Glutamatergic neuron (in vitro differentiated cells): ENCODE data around the gene BRD2. TPM values are rescaled to one million over a fixed set of nuclear protein-coding genes. Genes with fewer than 3 reads are reported as not detected.

ENCODE experiments used
- DNase-seq: peaks from one replicate; pipeline ENCODE4 v3.0.0; 2022
- H3K27ac Mint-ChIP-seq: one replicate; pipeline ENCODE4 v1.8.0; 2020; ENCODE audit warnings: mild to moderate bottlenecking, mixed read lengths, inconsistent platforms; ENCODE audit not compliant: unreplicated experiment
- H3K27me3 Mint-ChIP-seq: one replicate; pipeline ENCODE4 v1.8.0; 2020; ENCODE audit warnings: mild to moderate bottlenecking, moderate library complexity, mixed read lengths, inconsistent platforms; ENCODE audit not compliant: unreplicated experiment
- H3K36me3 Mint-ChIP-seq: one replicate; pipeline ENCODE4 v1.8.0; 2020; ENCODE audit warnings: mild to moderate bottlenecking, mixed read lengths, inconsistent platforms; ENCODE audit not compliant: unreplicated experiment
- H3K4me1 Mint-ChIP-seq: one replicate; pipeline ENCODE4 v1.8.0; 2020; ENCODE audit warnings: mild to moderate bottlenecking, low read depth, mixed read lengths, inconsistent platforms; ENCODE audit not compliant: unreplicated experiment
- H3K4me3 Mint-ChIP-seq: one replicate; pipeline ENCODE4 v1.8.0; 2020; ENCODE audit warnings: mild to moderate bottlenecking, mixed read lengths, inconsistent platforms; ENCODE audit not compliant: unreplicated experiment
- H3K9me3 Mint-ChIP-seq: one replicate; pipeline ENCODE4 v1.8.0; 2020; ENCODE audit warnings: mild to moderate bottlenecking, moderate library complexity, mixed read lengths, inconsistent platforms; ENCODE audit not compliant: unreplicated experiment
- total RNA-seq: library from RNA; stranded (reverse); fragmentation: NEBNext Ultra II Directional; extraction: Animal tissue kit (Norgen Biotek cat#: 25700); gene quantifications from one replicate; pipeline ENCODE4 v1.2.1, GENCODE V29; 2021; ENCODE audit not compliant: unreplicated experiment
- TF ChIP-seq, protein P1 (sequence below): fragments of 200-600 bp; sonication (generic); IDR thresholded peaks from one replicate; pipeline ENCODE4 v1.5.0; 2021; ENCODE audit not compliant: partially characterized antibody, unreplicated experiment

The BRD2 gene
- total RNA-seq, 1 donor from 2014 or later, result 213 TPM

DNA sequence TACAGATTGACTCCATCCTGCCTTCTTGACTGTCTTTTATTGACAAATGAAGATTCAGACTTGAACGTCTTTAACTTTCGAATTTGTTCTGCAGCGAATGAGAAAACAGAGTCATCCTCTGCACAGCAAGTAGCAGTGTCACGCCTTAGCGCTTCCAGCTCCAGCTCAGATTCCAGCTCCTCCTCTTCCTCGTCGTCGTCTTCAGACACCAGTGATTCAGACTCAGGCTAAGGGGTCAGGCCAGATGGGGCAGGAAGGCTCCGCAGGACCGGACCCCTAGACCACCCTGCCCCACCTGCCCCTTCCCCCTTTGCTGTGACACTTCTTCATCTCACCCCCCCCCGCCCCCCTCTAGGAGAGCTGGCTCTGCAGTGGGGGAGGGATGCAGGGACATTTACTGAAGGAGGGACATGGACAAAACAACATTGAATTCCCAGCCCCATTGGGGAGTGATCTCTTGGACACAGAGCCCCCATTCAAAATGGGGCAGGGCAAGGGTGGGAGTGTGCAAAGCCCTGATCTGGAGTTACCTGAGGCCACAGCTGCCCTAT lies 12.2 kb downstream of the BRD2 start:
- Mint-ChIP-seq H3K27ac (no peak overlapping the region), H3K4me1 (peaks cover 4% of the 10 kb centered on the region), H3K27me3 (peaks cover 11% of the 10 kb centered on the region), H3K9me3 (peaks cover 16% of the 10 kb centered on the region), H3K4me3 (no peak overlapping the region), H3K36me3 (peaks cover 3% of the 10 kb centered on the region)
- TF ChIP-seq, protein P1, sequence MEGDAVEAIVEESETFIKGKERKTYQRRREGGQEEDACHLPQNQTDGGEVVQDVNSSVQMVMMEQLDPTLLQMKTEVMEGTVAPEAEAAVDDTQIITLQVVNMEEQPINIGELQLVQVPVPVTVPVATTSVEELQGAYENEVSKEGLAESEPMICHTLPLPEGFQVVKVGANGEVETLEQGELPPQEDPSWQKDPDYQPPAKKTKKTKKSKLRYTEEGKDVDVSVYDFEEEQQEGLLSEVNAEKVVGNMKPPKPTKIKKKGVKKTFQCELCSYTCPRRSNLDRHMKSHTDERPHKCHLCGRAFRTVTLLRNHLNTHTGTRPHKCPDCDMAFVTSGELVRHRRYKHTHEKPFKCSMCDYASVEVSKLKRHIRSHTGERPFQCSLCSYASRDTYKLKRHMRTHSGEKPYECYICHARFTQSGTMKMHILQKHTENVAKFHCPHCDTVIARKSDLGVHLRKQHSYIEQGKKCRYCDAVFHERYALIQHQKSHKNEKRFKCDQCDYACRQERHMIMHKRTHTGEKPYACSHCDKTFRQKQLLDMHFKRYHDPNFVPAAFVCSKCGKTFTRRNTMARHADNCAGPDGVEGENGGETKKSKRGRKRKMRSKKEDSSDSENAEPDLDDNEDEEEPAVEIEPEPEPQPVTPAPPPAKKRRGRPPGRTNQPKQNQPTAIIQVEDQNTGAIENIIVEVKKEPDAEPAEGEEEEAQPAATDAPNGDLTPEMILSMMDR, result no peak
- DNase-seq, result no peak

DNA sequence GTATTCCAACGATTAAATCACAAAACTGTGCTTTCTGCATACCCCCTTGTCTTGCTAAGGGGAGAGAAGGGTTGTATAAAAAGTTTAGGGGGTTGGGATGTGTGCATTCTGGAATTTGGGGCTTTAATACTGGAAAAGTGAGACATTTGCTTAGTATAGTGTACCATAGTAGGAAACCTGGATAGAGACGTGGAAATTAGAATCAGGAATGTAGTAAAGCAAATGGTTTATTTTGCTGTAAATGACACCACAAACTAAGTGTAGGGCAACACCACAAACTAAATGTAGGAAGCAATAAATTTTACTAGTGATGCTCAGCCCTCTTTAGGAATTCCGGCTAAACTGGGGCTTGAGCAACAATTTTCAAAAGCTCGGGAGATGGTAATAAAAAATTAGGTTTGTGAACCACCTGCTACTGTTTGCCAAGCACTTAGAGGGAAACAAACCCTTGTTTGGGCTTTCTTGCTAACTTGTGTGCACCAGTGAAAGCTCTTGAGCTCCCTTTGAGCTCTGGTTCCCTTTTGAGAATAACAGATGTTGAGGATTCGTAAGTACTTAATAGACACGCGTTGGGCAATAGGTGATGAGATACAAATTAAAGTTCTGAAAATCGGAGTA lies 13.8 kb downstream of the BRD2 start:
- Mint-ChIP-seq H3K9me3 (peaks cover 15% of the 10 kb centered on the region), H3K4me1 (peaks cover 1% of the 10 kb centered on the region), H3K27ac (no peak overlapping the region), H3K27me3 (peaks cover 11% of the 10 kb centered on the region), H3K36me3 (peaks cover 3% of the 10 kb centered on the region), H3K4me3 (peak overlapping the region; percentile 22)
- TF ChIP-seq, protein P1, result no peak
- DNase-seq, result no peak

DNA sequence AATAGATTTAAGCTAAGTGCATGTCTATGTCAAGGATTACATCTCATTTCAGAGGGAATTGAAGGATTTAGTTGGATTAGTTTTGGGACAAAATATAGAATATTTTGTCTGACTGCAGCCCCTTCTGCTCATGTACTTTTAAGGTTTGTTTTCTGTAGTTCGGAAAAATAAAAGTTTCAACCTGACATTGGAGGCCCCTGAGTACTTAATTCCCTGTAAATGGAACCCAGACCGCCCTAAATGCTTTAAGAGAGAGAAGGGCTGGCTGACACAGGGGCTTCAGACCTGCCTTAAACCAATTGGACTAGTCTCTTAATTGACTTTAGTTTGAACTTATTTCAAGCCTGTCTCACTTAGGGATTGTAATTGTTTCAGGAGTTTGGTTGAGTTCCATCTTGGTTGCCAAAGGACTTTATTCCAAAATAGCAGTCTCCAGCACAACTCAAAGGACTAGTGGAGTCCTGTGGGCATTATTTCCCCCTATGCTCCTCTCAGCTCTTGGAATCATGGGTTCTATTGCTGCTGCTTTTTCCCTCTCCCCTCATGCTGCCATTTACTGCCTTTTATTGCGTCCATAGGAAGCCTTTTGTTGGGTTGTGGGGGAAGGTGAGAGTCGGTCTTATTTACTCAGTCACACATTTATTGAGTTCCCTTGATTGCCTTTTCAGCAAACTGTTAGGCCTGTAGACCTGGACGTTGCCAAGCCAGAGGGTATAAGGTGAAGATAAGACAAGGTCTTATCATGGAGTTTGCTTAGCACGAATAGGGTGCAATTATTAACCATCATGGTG lies 14.5 kb downstream of the BRD2 start:
- H3K4me1 Mint-ChIP-seq, result peaks cover 1% of the 10 kb centered on the region
- H3K36me3 Mint-ChIP-seq, result peaks cover 3% of the 10 kb centered on the region
- H3K9me3 Mint-ChIP-seq, result peaks cover 12% of the 10 kb centered on the region
- H3K27ac Mint-ChIP-seq, result no peak overlapping the region
- TF ChIP-seq, protein P1, result no peak
- DNase-seq, result no peak
- no peak overlapping the region for H3K4me3 Mint-ChIP-seq
- H3K27me3 Mint-ChIP-seq, result peaks cover 9% of the 10 kb centered on the region

DNA sequence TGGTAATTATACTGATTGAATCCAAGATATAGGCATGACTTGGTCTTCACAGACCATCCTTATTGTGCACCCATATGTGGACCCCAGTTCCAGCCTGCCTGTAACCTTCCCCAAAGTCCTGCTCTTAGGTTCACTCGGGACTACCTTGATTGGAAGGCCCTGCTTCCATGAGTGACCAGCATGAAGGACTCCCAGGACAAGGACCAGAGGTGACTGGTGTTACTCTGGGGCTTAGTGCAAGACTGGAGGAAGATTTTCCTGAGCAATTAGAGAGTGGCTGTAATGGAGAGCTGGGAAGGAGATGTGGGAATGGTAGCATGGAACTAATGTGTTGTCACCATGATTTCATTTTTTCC lies 15.1 kb downstream of the BRD2 start:
- peaks cover 9% of the 10 kb centered on the region for H3K27me3 Mint-ChIP-seq
- peaks cover 12% of the 10 kb centered on the region for H3K9me3 Mint-ChIP-seq
- peaks cover 3% of the 10 kb centered on the region for H3K36me3 Mint-ChIP-seq
- TF ChIP-seq, protein P1, result no peak
- peaks cover 1% of the 10 kb centered on the region for H3K4me1 Mint-ChIP-seq
- no peak overlapping the region for H3K4me3 Mint-ChIP-seq
- DNase-seq, result no peak
- H3K27ac Mint-ChIP-seq, result no peak overlapping the region
